Gastrocnemius medialis (tissue), 4 donors: Measurements from ENCODE around the gene SYMPK. TPM values are rescaled to one million over a fixed set of nuclear protein-coding genes. Genes with fewer than 3 reads are reported as not detected.

Source experiments
- ATAC-seq, 2 donors: fragments of 150-250 bp; one replicate each; pipeline ENCODE4 v1.9.1; 2016
- DNase-seq, 2 donors: peaks; one replicate each; pipeline ENCODE4 v3.0.0-alpha.2; 2019
- H3K27ac ChIP-seq, 4 donors: fragments of 200-600 bp; sonication (generic); 1 replicate in 1 of 4; 2 replicates in 3 of 4; pipeline ENCODE4 v1.5.1; 2016 to 2018; ENCODE audit warnings: mild to moderate bottlenecking in 2 of 4, moderate library complexity in 1 of 4
- H3K27me3 ChIP-seq, 3 donors: fragments of 200-600 bp; sonication (generic) in 2 of 3; 1 replicate in 1 of 3; 2 replicates in 2 of 3; pipeline versions ENCODE4 v1.5.1 to v1.6.0; 2016 to 2019; ENCODE audit warnings: mild to moderate bottlenecking in 1 of 3, moderate library complexity in 1 of 3
- H3K36me3 ChIP-seq, 2 donors: fragments of 200-600 bp; sonication (generic) in 1 of 2; one replicate each; pipeline ENCODE4 v1.5.1; 2017 to 2018
- H3K4me1 ChIP-seq, 2 donors: fragments of 200-600 bp; sonication (generic) in 1 of 2; one replicate each; pipeline ENCODE4 v1.5.1; 2016 to 2017; ENCODE audit warnings: mild to moderate bottlenecking in 2 of 2
- H3K4me3 ChIP-seq, 4 donors: fragments of 200-600 bp; sonication (generic) in 3 of 4; 1 replicate in 1 of 4; 2 replicates in 3 of 4; pipeline ENCODE4 v1.5.1; 2016 to 2019; ENCODE audit warnings: mild to moderate bottlenecking in 2 of 4
- H3K9me3 ChIP-seq, 3 donors: fragments of 200-600 bp; sonication (generic) in 2 of 3; 1 replicate in 1 of 3; 2 replicates in 2 of 3; pipeline ENCODE4 v1.5.1; 2016 to 2019
- POLR2A ChIP-seq, 2 donors: fragments of 450-650 bp; IDR thresholded peaks; one replicate each; pipeline ENCODE4 v1.6.1; 2017; ENCODE audit warnings: antibody characterized with exemption in 2 of 2, mild to moderate bottlenecking in 2 of 2, moderate library complexity in 2 of 2
- in situ Hi-C, 4 donors: fragments of 200-750 bp; cut with MboI; loops; one replicate each; pipeline versions ENCODE4 v1.15.0 to v1.8.0; 2017; ENCODE audit warnings: low sequenced_read_pairs in 4 of 4
- intact Hi-C: fragments of 100-400 bp; cut with DNase I; formaldehyde crosslinking; loops from one replicate; pipeline ENCODE4 v1.15.1; 2023; ENCODE audit warnings: low total_unique reads
- total RNA-seq, 4 donors: library from RNA; depleted of rRNA; stranded (reverse); fragments of >200 nt; gene quantifications; one replicate each; pipeline versions ENCODE4 v1.1.0 to v1.2.3, GENCODE V29; 2016
- TF ChIP-seq, protein P1 (sequence below), 5 experiments: fragments of 450-650 bp in 3 of 5; fragments of 200-600 bp in 2 of 5; sonication (generic) in 2 of 5; IDR thresholded peaks in 4 of 5; conservative IDR thresholded peaks in 1 of 5; 1 replicate in 4 of 5; 2 replicates in 1 of 5; pipeline ENCODE4 v1.5.1; 2016 to 2019; ENCODE audit warnings: antibody characterized with exemption in 5 of 5, mild to moderate bottlenecking in 3 of 5, moderate library complexity in 3 of 5

SYMPK gene
- total RNA-seq, 4 donors from 2014 or later, result 14.1 to 64.6 (median 34.9) TPM

- Histone ChIP-seq H3K27me3 (no peaks in the 10 kb centered on the region), H3K4me1 (peaks cover 7 to 16% of the 10 kb centered on the region in 2 donors), H3K9me3 (no peaks in the 10 kb centered on the region), H3K4me3 (no peak overlapping the region), H3K36me3 (no peaks in the 10 kb centered on the region), H3K27ac (no peak overlapping the region)
- ATAC-seq (no peak), DNase-seq (no peak)
- no peak for TF ChIP-seq POLR2A (IDR thresholded peaks at IDR 0.05)
- in situ Hi-C loops (no loop called here), intact Hi-C loops (loop anchor here (10.0 kb wide), 1 partner anchor 1580 kb away; the partner anchor contains the start of gene KPTN)
Observed at GRCh38 chr19:45905011-45905410, 42.1 kb upstream of the SYMPK start.

GRCh38 chr19:45902651-45903625 lies 40.0 kb upstream of the SYMPK start:
- ATAC-seq, result peak; percentile 95 to 96
- peaks cover 7 to 16% of the 10 kb centered on the region in 2 donors for H3K4me1 ChIP-seq
- in situ Hi-C loops (no loop called here), intact Hi-C loops (loop anchor here (1.0 to 10.0 kb wide), 5 partner anchors 17 to 1582 kb away; partner anchors contain the start of genes IRF2BP1, KPTN, PPP5C and SYMPK)
- H3K27ac ChIP-seq, result peak overlapping the region; percentile 76 to 86 (median 82)
- peaks cover 0 to 17% of the 10 kb centered on the region in 2 donors for H3K36me3 ChIP-seq
- H3K4me3 ChIP-seq, result peak overlapping the region; percentile 73 to 87 (median 79)
- peak in 1 of 2 donors; percentile 44 for TF ChIP-seq POLR2A (IDR thresholded peaks at IDR 0.05)
- TF ChIP-seq, protein P1, sequence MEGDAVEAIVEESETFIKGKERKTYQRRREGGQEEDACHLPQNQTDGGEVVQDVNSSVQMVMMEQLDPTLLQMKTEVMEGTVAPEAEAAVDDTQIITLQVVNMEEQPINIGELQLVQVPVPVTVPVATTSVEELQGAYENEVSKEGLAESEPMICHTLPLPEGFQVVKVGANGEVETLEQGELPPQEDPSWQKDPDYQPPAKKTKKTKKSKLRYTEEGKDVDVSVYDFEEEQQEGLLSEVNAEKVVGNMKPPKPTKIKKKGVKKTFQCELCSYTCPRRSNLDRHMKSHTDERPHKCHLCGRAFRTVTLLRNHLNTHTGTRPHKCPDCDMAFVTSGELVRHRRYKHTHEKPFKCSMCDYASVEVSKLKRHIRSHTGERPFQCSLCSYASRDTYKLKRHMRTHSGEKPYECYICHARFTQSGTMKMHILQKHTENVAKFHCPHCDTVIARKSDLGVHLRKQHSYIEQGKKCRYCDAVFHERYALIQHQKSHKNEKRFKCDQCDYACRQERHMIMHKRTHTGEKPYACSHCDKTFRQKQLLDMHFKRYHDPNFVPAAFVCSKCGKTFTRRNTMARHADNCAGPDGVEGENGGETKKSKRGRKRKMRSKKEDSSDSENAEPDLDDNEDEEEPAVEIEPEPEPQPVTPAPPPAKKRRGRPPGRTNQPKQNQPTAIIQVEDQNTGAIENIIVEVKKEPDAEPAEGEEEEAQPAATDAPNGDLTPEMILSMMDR (IDR thresholded peaks at IDR 0.05 in 4 of 5, conservative IDR thresholded peaks at IDR 0.05 in 1 of 5), result no peak
- no peaks in the 10 kb centered on the region for H3K9me3 ChIP-seq
- peak; percentile 95 to 97 for DNase-seq
- no peaks in the 10 kb centered on the region for H3K27me3 ChIP-seq

- intact Hi-C loops, result loop anchor here (1.0 to 10.0 kb wide), 5 partner anchors 16 to 1583 kb away; partner anchors contain the start of genes IRF2BP1, KPTN, PPP5C and SYMPK
- no peaks in the 10 kb centered on the region for H3K27me3 ChIP-seq
- no peak for DNase-seq
- no peaks in the 10 kb centered on the region for H3K9me3 ChIP-seq
- peak within 1 kb of the TSS; percentile 76 to 86 (median 82) for H3K27ac ChIP-seq
- H3K4me1 ChIP-seq, result peaks cover 7 to 16% of the 10 kb centered on the region in 2 donors
- in situ Hi-C loops, result no loop called here
- peak in 1 of 2 donors; percentile 16 for TF ChIP-seq POLR2A (IDR thresholded peaks at IDR 0.05)
- TF ChIP-seq, protein P1 (IDR thresholded peaks at IDR 0.05 in 4 of 5, conservative IDR thresholded peaks at IDR 0.05 in 1 of 5), result no peak
- peak within 1 kb of the TSS; percentile 73 to 87 (median 79) for H3K4me3 ChIP-seq
- peak in 1 of 2 donors; percentile 13 for ATAC-seq
- peaks cover 0 to 25% of the 10 kb centered on the region in 2 donors for H3K36me3 ChIP-seq
Observed at GRCh38 chr19:45901912-45902650, 39.1 kb upstream of the SYMPK start, which contains the start of gene MYPOP. MYPOP (minus strand) TSS chr19:45902613; CDS start chr19:45901773, 840 bp downstream.

GRCh38 chr19:45901432-45901911 lies 38.5 kb upstream of the SYMPK start:
- Histone ChIP-seq H3K9me3 (no peaks in the 10 kb centered on the region), H3K27me3 (no peaks in the 10 kb centered on the region), H3K4me1 (peaks cover 7 to 16% of the 10 kb centered on the region in 2 donors), H3K36me3 (peaks cover 0 to 26% of the 10 kb centered on the region in 2 donors), H3K27ac (peak overlapping the region in 3 of 4 donors; percentile 76 to 86 (median 85)), H3K4me3 (peak overlapping the region; percentile 73 to 87 (median 79))
- intact Hi-C loops (loop anchor here (10.0 kb wide), 1 partner anchor 1583 kb away; the partner anchor contains the start of gene KPTN), in situ Hi-C loops (no loop called here)
- no peak for ATAC-seq
- TF ChIP-seq, protein P1 (IDR thresholded peaks at IDR 0.05 in 4 of 5, conservative IDR thresholded peaks at IDR 0.05 in 1 of 5), result no peak
- TF ChIP-seq POLR2A (IDR thresholded peaks at IDR 0.05), result no peak
- DNase-seq, result peak in 1 of 2 donors; percentile 28
